Central memory CD4-positive, alpha-beta T cell (primary cell): ENCODE results near the gene SEPTIN5.

ENCODE experiments used
- DNase-seq: peaks from one replicate; pipeline ENCODE4 v3.0.0; 2022

SEPTIN5 gene

DNA sequence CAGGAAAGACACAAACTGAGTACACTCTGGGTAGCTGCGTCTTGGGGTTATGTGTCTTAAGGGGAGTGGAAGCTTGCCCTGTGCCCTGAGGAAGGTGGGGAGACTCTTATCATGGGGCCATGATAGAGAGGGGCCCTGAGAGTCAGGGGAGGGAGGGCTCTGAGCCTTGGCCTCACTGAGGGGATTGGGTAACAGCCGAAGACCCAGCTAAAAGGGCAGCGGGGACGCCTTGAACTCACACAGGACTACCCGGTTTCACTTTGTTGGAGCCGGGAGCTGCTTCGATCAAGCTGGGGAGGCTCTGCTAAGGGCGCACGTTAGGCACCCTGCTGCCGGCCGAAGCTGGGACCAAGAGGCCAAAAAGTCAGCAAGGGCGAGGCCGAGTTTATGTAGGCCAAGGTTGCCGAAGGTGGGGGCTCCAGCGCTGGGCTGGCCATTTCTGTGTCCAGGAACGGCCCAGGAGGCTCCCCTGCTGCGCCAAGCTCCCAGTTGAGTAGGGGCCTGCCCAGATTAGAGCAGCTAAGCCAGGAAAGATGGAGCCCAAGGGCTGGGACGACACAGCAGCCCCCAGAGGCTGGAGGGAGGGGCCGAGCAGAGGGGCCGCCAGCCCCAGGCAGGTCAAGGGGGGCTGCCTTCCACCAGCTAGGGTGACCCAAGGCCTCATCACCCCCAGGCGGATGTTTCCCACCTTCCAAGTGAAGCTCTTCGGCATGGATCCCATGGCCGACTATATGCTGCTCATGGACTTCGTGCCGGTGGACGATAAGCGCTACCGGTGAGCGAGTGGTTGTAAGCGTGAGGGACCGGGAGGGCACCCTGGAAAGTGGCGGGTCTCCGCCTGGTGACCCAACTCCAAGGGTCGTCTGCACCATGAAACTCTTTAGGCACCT lies 48.5 kb downstream of the SEPTIN5 start:
- DNase-seq = no peak

DNA sequence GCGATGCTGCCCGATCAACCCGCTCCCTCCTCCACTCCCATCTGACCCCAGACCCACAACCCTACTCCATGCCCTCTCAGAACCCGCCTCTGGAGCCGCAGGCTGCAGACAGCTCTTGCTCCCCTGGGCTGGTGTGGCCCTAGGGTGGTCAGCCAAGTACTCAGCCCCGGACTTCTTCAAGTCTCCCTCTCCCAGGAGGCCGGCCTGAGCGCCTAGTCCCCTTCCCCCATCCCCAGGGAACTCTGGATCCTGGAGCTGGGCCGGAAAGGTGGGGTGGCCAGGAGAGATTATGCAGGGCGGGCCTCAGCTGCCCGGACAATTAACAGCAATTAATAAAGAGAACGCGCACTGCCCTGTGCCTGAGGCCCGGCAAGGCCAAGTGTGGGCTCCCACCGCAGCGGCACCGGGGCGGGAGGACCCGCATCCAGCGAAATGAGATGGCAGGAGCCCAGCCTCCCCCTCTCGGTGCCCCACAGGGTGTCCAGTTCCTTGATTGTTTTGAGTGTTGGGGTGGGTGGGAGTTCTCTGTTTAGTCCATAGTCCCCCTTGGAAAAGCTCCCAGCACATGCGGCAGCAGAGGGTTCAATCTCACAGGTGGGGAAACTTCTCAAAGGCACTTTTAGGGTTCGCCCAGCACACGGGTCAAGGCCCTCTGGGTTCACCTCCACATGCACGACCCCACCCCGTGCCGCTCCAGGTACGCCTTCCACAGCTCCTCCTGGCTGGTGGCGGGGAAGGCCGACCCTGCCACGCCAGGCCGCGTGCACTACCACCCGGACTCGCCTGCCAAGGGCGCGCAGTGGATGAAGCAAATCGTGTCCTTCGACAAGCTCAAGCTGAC lies 49.4 kb downstream of the SEPTIN5 start:
- no peak for DNase-seq

DNA sequence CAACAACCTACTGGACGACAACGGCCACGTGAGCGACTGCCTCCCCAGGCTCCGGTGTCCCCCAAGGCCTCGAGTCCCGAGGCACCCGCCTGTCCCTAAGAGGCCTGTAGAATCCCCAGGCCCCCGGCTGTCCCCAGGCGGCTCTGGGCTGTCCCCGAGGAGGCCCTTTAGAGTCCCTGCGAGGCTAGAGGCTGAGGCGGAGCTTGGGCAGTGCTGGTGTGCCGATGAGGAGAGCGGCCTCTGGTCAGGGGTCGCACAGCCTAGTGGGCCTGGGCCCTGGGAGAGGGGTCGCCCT lies 49.9 kb downstream of the SEPTIN5 start:
- no peak for DNase-seq

DNA sequence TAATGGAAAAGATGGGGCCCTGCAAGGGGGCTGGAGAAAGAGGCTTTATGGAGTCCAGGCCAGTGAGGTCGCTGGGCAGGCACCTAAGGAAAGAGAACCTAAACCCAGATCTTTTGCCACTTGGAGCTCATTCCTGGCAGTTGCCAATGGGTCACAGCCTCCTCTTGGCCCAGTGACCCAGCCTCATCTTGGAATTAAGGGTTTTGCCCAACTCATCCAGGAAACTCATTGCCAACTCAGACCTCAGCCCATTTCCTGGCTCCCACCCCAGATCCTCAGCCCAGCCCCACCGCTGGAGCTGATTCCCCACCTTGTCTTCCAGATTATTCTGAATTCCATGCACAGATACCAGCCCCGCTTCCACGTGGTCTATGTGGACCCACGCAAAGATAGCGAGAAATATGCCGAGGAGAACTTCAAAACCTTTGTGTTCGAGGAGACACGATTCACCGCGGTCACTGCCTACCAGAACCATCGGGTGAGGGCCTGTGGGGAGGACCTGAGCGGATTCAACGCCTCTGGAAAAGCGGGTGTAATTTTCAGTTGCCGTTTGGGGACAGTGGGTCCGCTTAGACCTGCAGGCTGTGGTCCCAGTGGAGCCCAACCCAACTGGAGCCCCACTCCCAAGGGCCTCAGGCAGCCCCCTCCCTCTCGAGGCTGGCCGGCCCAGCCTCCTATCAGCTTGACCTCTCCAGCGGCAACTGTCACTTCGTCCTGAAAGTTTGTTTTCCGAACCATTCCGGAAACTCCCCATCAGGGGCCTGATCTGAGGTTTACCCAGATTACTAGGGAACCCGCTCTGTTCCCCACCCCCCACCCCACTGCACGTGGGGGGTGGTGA lies 50.6 kb downstream of the SEPTIN5 start:
- DNase-seq = no peak

DNA sequence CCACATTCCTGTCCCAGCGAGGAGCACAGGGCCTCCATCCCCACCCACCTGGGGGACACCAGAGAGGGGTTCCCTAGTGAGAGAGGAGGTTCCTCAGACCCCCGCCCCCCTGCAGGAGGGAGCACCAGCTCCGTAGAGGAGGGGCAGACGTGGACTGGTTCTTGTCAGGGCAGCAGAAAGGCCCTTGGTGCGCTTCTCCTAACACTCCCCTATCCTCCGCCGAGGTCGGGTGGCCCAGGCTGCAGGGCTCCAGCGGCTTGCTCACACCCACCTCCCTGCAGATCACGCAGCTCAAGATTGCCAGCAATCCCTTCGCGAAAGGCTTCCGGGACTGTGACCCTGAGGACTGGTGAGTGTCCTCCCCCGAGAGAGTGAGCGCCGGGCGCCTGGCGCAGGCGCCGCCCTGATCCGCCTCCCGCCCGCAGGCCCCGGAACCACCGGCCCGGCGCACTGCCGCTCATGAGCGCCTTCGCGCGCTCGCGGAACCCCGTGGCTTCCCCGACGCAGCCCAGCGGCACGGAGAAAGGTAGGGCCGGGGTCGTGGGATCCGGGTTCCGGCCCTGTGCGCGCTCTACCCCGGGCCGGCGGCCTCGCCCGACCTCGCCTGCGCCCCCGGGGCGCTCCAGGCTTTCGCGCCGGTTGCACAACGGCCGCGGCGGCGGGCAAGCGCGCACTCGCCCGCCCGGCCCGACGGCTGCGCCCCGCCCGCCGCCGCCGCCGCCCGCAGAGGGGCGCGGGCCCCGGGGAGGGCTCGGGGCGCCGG lies 51.4 kb downstream of the SEPTIN5 start:
- DNase-seq = no peak

DNA sequence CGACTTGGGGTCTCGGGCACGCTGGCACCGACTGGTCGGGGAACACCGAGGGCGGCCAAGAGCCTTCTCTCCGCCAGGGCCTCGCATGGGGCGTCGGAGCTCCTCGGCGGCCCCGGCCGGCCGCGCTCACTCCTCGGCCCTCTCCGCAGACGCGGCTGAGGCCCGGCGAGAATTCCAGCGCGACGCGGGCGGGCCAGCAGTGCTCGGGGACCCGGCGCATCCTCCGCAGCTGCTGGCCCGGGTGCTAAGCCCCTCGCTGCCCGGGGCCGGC lies 51.9 kb downstream of the SEPTIN5 start:
- DNase-seq = no peak

DNA sequence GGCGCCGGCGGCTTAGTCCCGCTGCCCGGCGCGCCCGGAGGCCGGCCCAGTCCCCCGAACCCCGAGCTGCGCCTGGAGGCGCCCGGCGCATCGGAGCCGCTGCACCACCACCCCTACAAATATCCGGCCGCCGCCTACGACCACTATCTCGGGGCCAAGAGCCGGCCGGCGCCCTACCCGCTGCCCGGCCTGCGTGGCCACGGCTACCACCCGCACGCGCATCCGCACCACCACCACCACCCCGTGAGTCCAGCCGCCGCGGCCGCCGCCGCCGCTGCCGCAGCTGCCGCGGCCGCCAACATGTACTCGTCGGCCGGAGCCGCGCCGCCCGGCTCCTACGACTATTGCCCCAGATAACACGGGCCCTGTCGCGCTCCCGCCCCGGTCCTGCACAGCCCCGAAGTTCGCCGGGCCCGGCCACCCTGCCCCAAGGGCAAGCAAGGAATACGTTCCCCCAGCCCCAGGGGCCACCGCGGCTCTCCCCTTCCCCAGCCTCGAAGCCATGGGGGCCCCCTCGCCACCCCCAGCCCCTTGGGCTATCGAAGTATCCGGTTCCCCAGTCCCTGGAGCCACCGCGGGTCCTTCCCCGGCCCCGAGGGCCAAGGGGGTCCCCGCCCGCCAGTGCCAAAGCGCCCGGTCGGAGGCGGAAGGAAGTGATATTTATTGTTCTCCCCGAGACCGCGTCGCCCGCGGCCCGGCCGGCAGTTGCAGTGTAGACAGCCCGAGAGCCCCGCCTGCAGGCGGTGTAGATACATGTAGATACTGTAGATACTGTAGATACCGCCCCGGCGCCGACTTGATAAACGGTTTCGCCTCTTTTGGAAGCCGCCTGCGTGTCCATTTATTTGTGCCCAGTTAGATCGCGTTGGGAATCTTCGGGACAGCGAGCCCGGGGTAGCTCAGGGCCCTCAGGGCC lies 52.5 kb downstream of the SEPTIN5 start:
- peak; percentile 20 for DNase-seq

DNA sequence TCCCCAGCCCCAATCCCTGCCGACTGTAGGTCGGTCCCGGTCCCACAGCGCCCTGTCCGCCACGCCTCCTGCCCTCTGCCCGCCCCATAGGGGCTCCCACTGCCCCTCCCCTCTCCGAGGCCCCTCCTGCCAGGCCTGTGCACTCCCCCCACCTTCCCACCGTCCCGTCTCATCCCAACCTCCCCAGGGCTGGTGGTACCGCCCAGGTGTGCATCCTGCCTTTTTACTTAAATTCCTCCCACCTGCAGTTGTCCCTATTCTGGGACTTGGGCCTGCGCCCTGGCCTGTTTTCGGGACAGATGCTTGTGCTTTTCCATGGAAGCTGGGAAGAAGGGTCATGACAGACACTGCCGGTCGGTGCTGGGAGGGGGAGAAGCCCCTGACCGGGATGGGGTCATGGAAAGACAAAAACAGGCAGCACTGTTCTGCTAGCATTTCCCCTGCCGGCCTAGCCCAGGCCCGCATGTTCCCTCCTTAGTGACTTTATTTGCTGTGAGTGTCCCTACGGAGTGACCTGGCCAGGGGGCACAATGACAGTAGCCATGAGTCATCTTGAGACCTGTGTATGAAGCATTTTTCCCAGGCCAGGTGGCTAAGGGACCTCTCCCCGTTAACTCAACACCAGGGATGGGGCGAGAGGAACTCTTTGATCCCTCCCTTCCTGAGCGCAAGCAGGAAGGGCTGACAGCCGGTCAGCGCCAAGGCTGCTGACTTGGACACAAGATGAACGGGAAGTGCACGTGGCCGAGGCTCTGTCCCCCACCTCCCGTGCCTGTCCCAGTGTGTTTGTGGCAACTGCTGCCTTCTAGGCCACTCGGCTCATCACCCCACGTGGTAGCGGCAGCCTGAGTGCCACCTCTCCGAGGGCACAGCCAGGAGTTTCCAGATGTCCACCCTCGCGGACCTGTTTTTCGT lies 53.4 kb downstream of the SEPTIN5 start:
- DNase-seq = no peak

DNA sequence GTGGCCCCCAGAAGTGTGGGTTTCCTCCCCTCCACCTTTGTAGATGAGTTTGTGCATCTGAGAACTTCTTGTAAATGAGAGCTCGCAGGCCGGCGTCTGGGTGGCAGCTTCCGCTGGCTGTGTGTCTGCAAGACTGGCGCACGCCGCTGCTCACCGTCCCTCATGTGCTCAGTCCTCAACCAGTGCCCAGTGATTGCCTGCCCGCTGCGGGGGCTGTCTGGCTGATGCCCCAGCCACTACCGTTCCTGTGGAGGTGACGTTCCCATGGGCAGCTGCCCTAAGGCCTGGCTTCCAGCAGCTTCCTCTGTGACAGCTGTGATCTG lies 55.1 kb downstream of the SEPTIN5 start:
- DNase-seq = no peak

DNA sequence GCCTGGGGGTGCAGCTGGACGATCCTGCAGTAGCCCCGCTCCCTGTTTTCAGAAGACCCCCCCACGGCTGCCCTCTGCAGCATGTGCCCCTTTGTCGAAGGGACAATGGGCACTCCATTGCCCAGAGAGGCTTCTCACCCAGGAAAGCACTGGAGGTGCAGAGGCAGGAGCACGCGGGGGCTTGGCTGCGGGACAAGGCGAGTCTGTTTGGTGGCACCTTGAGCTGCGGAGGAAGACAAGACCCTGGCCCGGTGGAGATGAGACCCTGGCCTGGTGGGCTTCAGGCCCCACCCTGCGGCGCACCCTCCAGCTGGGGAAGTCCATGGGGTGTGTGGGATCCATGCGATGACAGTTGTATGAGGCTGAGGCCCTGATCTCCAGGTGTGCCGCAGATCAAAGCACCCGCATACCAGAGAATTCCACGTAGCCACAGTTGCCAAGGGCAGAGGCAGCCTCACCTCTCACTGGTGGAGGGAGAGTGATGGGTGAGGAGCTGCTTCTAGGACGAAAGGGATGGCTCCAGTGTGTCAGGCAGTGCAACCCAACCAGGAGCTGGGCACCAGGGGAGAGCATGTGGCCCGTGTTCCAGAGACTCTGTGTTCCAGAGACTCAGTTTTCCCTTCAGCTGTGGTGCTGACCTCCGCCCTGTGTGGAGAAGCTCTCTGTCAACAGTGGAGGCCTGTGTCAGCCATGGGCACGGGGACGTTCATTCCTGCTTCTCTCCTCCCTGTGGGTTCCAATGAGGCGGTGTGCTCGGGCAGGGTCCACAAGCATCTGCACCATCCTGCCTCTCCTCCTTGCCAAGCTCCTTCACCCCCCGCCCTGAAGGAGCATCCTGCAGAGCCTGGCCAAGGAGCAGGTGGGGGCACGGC lies 56.3 kb downstream of the SEPTIN5 start:
- no peak for DNase-seq

DNA sequence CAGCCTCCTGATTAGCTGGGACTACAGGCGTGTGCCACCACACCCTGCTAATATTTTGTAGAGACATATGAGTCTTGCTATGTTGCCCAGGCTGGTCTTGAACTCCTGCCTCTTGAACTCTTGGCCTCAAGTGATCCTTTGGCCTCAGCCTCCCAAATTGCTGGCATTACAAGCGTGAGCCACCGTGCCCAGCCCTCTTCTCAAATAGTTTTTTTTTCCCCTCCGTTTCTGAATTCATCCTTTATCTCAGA lies 58.0 kb downstream of the SEPTIN5 start:
- DNase-seq = no peak
